ENCODE results near the gene CH25H. TPM values are rescaled to one million over a fixed set of nuclear protein-coding genes. Genes with fewer than 3 reads are reported as not detected.

CH25H gene
- total RNA-seq, 1 experiment from 2014 or later, result 0.10 TPM

DNA sequence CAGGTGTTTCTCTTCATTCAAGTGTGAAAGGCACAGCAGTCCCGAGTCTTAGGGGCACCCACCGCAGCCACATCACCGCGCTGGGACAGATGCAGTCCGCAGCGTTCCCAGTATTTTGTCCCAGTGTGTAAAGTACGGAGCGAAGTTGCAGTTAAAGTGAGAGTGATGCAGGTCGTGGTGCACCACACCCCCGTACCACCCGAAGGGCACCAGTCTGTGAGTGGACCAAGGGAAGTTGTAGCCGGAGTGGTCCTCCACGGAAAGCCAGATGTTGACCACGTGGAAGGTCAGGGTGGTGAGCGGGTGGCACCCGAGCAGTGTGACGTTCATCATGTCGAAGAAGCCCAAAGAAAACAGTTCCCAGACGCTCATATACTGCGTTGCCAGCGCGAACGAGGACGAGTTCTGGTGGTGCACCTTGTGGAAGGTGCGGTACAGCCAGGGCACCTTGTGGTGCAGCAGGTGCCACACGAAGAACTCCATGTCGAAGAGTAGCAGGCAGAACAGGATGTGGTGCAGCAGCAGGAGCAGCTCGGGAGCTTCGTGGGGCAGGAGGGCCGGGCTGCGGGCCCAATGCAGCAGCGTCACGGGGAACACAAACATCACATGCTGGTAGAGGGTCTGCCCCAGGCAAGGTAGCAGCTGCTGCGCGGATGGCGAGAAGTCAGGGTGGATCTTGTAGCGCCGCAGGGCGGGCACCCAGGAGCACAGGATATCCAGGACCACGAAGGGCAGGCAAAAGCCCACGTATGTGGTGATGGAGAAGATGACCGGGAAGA lies 526 bp downstream of the CH25H start:
- ATAC-seq (peak; percentile 55), DNase-seq (ENCODE audit: low read depth, low spot score) (no peak)
- no peaks in the 10 kb centered on the region for H3K4me1 ChIP-seq (ENCODE audit: control insufficient read depth, insufficient read depth, low read length)
- BruUV-seq (replicated peaks), result no TSS peak
- peaks cover 25% of the 10 kb centered on the region for H3K27me3 ChIP-seq (ENCODE audit: control insufficient read depth, insufficient read depth, low read length)
- H3K9me3 ChIP-seq (ENCODE audit: control insufficient read depth, insufficient read depth, low read depth, low read length), result no peaks in the 10 kb centered on the region
- no peak overlapping the region for H3K27ac ChIP-seq (ENCODE audit: low read length)
- ChIA-PET CTCF (interaction anchor here (0.6 kb wide), 1 partner anchor 274 kb away, joined by 3 read pairs; no protein-coding TSS in a partner anchor), POLR2A (no interaction called here)
- H3K4me3 ChIP-seq (ENCODE audit: low read depth in 2 of 2, low read length in 2 of 2), result peak overlapping the region; percentile 40 to 61
- intact Hi-C loops (cut with micrococcal nuclease; ENCODE audit: unreplicated experiment) (no loop called here), in situ Hi-C loops (cut with HindIII; ENCODE audit: low pct_unique_long_range_greater_than_20kb, low sequenced_read_pairs) (loop anchor here (25.0 kb wide), 1 partner anchor 194 kb away; no protein-coding TSS in a partner anchor)
- no peak for TF ChIP-seq POLR2AphosphoS5 (IDR thresholded peaks at IDR 0.05; ENCODE audit: low read depth, low read length)
- TF ChIP-seq SIN3A (IDR thresholded peaks at IDR 0.05; ENCODE audit: borderline replicate concordance, insufficient read depth, low read depth, low read length), result no peak
- TF ChIP-seq, protein P1, sequence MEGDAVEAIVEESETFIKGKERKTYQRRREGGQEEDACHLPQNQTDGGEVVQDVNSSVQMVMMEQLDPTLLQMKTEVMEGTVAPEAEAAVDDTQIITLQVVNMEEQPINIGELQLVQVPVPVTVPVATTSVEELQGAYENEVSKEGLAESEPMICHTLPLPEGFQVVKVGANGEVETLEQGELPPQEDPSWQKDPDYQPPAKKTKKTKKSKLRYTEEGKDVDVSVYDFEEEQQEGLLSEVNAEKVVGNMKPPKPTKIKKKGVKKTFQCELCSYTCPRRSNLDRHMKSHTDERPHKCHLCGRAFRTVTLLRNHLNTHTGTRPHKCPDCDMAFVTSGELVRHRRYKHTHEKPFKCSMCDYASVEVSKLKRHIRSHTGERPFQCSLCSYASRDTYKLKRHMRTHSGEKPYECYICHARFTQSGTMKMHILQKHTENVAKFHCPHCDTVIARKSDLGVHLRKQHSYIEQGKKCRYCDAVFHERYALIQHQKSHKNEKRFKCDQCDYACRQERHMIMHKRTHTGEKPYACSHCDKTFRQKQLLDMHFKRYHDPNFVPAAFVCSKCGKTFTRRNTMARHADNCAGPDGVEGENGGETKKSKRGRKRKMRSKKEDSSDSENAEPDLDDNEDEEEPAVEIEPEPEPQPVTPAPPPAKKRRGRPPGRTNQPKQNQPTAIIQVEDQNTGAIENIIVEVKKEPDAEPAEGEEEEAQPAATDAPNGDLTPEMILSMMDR (IDR thresholded peaks at IDR 0.05), result no peak
- no peak for TF ChIP-seq TCF7L2 (IDR thresholded peaks at IDR 0.05; ENCODE audit: low read depth, low read length)
- no peak for TF ChIP-seq REST (IDR thresholded peaks at IDR 0.05; ENCODE audit: insufficient read depth in 1 of 2, low read depth in 2 of 2, low read length in 1 of 2)
- no peaks in the 10 kb centered on the region for H3K36me3 ChIP-seq (ENCODE audit: control insufficient read depth, insufficient read depth, low read length)

- Histone ChIP-seq H3K27ac (ENCODE audit: low read length) (no peak overlapping the region), H3K9me3 (ENCODE audit: control insufficient read depth, insufficient read depth, low read depth, low read length) (no peaks in the 10 kb centered on the region), H3K36me3 (ENCODE audit: control insufficient read depth, insufficient read depth, low read length) (no peaks in the 10 kb centered on the region), H3K4me3 (ENCODE audit: low read depth in 2 of 2, low read length in 2 of 2) (no peak overlapping the region), H3K4me1 (ENCODE audit: control insufficient read depth, insufficient read depth, low read length) (no peaks in the 10 kb centered on the region), H3K27me3 (ENCODE audit: control insufficient read depth, insufficient read depth, low read length) (peaks cover 25% of the 10 kb centered on the region)
- POLR2A ChIA-PET, result no interaction called here
- no peak for DNase-seq (ENCODE audit: low read depth, low spot score)
- BruUV-seq (replicated peaks), result no TSS peak
- CTCF ChIA-PET, result no interaction called here
- TF ChIP-seq TCF7L2 (IDR thresholded peaks at IDR 0.05; ENCODE audit: low read depth, low read length), result no peak
- no peak for TF ChIP-seq SIN3A (IDR thresholded peaks at IDR 0.05; ENCODE audit: borderline replicate concordance, insufficient read depth, low read depth, low read length)
- TF ChIP-seq, protein P1 (IDR thresholded peaks at IDR 0.05), result no peak
- TF ChIP-seq POLR2AphosphoS5 (IDR thresholded peaks at IDR 0.05; ENCODE audit: low read depth, low read length), result no peak
- no peak for TF ChIP-seq REST (IDR thresholded peaks at IDR 0.05; ENCODE audit: insufficient read depth in 1 of 2, low read depth in 2 of 2, low read length in 1 of 2)
- ATAC-seq, result no peak
- intact Hi-C loops (cut with micrococcal nuclease; ENCODE audit: unreplicated experiment), result no loop called here
- in situ Hi-C loops (cut with HindIII; ENCODE audit: low pct_unique_long_range_greater_than_20kb, low sequenced_read_pairs), result loop anchor here (25.0 kb wide), 1 partner anchor 192 kb away; no protein-coding TSS in a partner anchor
Measured at GRCh38 chr10:89204621-89205185, 2.4 kb downstream of the CH25H start.

Measured in Panc1 (cell line).